ACC112 (cell line): ENCODE results near the gene DSC1.

Source experiments
- H2AFZ ChIP-seq: fragments of 200-600 bp; sonication (generic); one replicate; pipeline ENCODE4 v1.6.0; 2017; ENCODE audit warnings: antibody characterized with exemption, low read length; ENCODE audit not compliant: unreplicated experiment
- H3K27ac ChIP-seq: fragments of 200-600 bp; sonication (generic); 2 replicates; pipeline ENCODE4 v1.5.1; 2014; ENCODE audit warnings: low read depth, mild to moderate bottlenecking, antibody characterized with exemption, low read length, moderate library complexity
- H3K27me3 ChIP-seq: fragments of 200-600 bp; sonication (generic); 2 replicates; pipeline ENCODE4 v1.6.1; 2014; ENCODE audit warnings: mild to moderate bottlenecking, antibody characterized with exemption, low read length, moderate library complexity, mixed read lengths; ENCODE audit not compliant: insufficient read depth
- H3K36me3 ChIP-seq: fragments of 200-600 bp; sonication (generic); 2 replicates; pipeline ENCODE4 v1.6.1; 2016; ENCODE audit warnings: mild to moderate bottlenecking, antibody characterized with exemption, low read length, moderate library complexity, mixed read lengths; ENCODE audit not compliant: insufficient read depth
- H3K4me1 ChIP-seq: fragments of 200-600 bp; sonication (generic); one replicate; pipeline ENCODE4 v1.6.1; 2016; ENCODE audit warnings: low read length, mixed read lengths; ENCODE audit not compliant: insufficient read depth, unreplicated experiment, control insufficient read depth
- H3K4me3 ChIP-seq: fragments of 200-600 bp; sonication (generic); 2 replicates; pipeline ENCODE4 v1.5.1; 2014; ENCODE audit warnings: mild to moderate bottlenecking, low read depth, low read length
- H3K79me2 ChIP-seq: fragments of 200-600 bp; sonication (generic); one replicate; pipeline ENCODE4 v1.6.0; 2016; ENCODE audit warnings: low read length; ENCODE audit not compliant: control insufficient read depth, unreplicated experiment, insufficient read depth

Gene DSC1

DNA sequence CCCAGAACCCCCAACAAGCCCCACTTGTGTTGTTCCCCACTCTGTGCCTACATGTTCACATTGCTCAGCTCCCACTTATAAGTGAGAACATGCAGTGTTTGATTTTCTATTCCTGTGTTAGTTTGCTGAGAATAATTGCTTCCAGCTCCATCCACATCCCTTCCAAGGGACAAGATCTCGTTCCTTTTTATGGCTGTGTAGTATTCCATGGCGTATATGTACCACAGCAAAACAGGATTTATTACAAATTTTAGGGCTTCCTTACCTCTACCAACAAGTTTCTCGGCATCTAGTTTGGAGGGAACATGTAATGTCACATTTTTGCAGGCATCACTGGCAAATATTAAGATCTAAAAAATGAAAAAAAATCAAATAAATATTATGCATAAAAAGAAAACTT, 69.4 kb downstream of the DSC1 start:
- H2AFZ ChIP-seq: no peak overlapping the region
- no peak overlapping the region for H3K4me3 ChIP-seq
- H3K36me3 ChIP-seq: no peaks in the 10 kb centered on the region
- no peaks in the 10 kb centered on the region for H3K4me1 ChIP-seq
- no peak overlapping the region for H3K27ac ChIP-seq
- no peaks in the 10 kb centered on the region for H3K79me2 ChIP-seq
- H3K27me3 ChIP-seq: no peaks in the 10 kb centered on the region

GRCh38 chr18:31091350-31091749, 71.3 kb downstream of the DSC1 start:
- Histone ChIP-seq H3K36me3 (no peaks in the 10 kb centered on the region), H2AFZ (no peak overlapping the region), H3K27me3 (no peaks in the 10 kb centered on the region), H3K27ac (no peak overlapping the region), H3K4me3 (no peak overlapping the region), H3K4me1 (no peaks in the 10 kb centered on the region), H3K79me2 (no peaks in the 10 kb centered on the region)

DNA sequence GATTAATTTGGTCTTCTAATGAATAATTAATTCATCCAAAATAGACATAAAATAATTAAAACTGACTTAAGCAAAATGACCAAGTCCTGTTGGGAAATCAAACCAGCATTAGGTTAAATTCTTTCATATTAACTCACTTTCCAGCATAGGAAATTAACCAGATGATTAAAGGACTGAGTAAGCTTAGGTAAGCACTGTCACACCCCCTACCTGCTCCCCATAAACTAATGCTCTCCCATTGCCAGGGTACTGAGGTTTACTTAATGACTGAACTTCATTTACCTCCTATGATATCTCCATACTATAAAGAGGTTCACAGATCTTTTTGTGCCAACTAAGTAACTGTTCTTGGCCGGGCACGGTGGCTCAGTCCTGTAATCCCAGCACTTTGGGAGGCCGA, 74.1 kb downstream of the DSC1 start:
- H3K79me2 ChIP-seq: no peaks in the 10 kb centered on the region
- no peaks in the 10 kb centered on the region for H3K36me3 ChIP-seq
- H3K4me3 ChIP-seq: no peak overlapping the region
- H2AFZ ChIP-seq: no peak overlapping the region
- H3K27me3 ChIP-seq: no peaks in the 10 kb centered on the region
- H3K4me1 ChIP-seq: no peaks in the 10 kb centered on the region
- no peak overlapping the region for H3K27ac ChIP-seq

GRCh38 chr18:31079973-31080372, 82.7 kb downstream of the DSC1 start:
- Histone ChIP-seq H3K79me2 (no peaks in the 10 kb centered on the region), H3K4me3 (no peak overlapping the region), H2AFZ (no peak overlapping the region), H3K4me1 (no peaks in the 10 kb centered on the region), H3K36me3 (no peaks in the 10 kb centered on the region), H3K27ac (no peak overlapping the region), H3K27me3 (no peaks in the 10 kb centered on the region)
